NCI-H748 treated with DMSO at 0.1 percent for 48 hours (cell line): ENCODE measurements around the gene APP.
"Not testable (repeated sequence)": the region's sequence is repeated elsewhere in the genome, so short reads cannot be mapped to it uniquely, and the experiment has no call there.

ENCODE experiments used
- DNase-seq: peaks from one replicate; lab custom pipeline; 2025; lab: John Stamatoyannopoulos, UW

Gene APP

GRCh38 chr21:26097475-26097874 lies 73.1 kb downstream of the APP start:
- no peak for DNase-seq

- no peak for DNase-seq
These were observed 73.8 kb downstream of the APP start for GRCh38 chr21:26096494-26097371.

- no peak for DNase-seq
These were observed 75.4 kb downstream of the APP start for GRCh38 chr21:26095131-26095530.

GRCh38 chr21:26093122-26093521 lies 77.4 kb downstream of the APP start:
- DNase-seq = no peak

- DNase-seq = no peak
These were observed 79.0 kb downstream of the APP start for GRCh38 chr21:26091480-26092018.

GRCh38 chr21:26089730-26090129 lies 80.8 kb downstream of the APP start:
- DNase-seq = no peak

GRCh38 chr21:26087223-26087918 lies 83.2 kb downstream of the APP start:
- DNase-seq = no peak

- DNase-seq = no peak
These were observed 84.7 kb downstream of the APP start for GRCh38 chr21:26085882-26086281.

- no peak for DNase-seq
These were observed 85.4 kb downstream of the APP start for GRCh38 chr21:26085127-26085526.

GRCh38 chr21:26082549-26082948 lies 88.0 kb downstream of the APP start:
- no peak for DNase-seq

- DNase-seq = not testable (repeated sequence)
These were observed 89.3 kb downstream of the APP start for GRCh38 chr21:26081175-26081760.

GRCh38 chr21:26080211-26080610 lies 90.4 kb downstream of the APP start:
- no peak for DNase-seq

GRCh38 chr21:26079366-26079765 lies 91.2 kb downstream of the APP start:
- no peak for DNase-seq

- no peak for DNase-seq
These were observed 93.0 kb downstream of the APP start for GRCh38 chr21:26077521-26077920.

- DNase-seq = no peak
These were observed 97.6 kb downstream of the APP start for GRCh38 chr21:26072666-26073615.

GRCh38 chr21:26070822-26071425 lies 99.6 kb downstream of the APP start:
- peak; percentile 30 for DNase-seq

- DNase-seq = peak; percentile 22
These were observed 100.4 kb downstream of the APP start for GRCh38 chr21:26070121-26070520.

- no peak for DNase-seq
These were observed 101.8 kb downstream of the APP start for GRCh38 chr21:26068776-26069175.

GRCh38 chr21:26067836-26068594 lies 102.6 kb downstream of the APP start:
- DNase-seq = no peak

GRCh38 chr21:26064506-26064905 lies 106.1 kb downstream of the APP start:
- no peak for DNase-seq
